Spleen (tissue), 7 donors: ENCODE measurements around the gene IL22RA2.

Experiments used
- POLR2A ChIP-seq, 3 donors: fragments of 450-650 bp; IDR thresholded peaks; one replicate each; pipeline ENCODE4 v1.5.1; 2017; ENCODE audit warnings: antibody characterized with exemption in 3 of 3, mild to moderate bottlenecking in 1 of 3
- POLR2AphosphoS5 ChIP-seq, 3 donors: sonication (generic); formaldehyde crosslinking; IDR thresholded peaks; one replicate each; pipeline ENCODE4 v1.5.1; 2017; ENCODE audit warnings: antibody characterized with exemption in 3 of 3
- TF ChIP-seq, protein P1 (sequence below), 11 experiments: fragments of 200-600 bp in 7 of 11; fragments of 450-650 bp in 4 of 11; sonication (generic) in 4 of 11; IDR thresholded peaks in 8 of 11; conservative IDR thresholded peaks in 3 of 11; 1 replicate in 7 of 11; 2 replicates in 4 of 11; pipeline versions ENCODE4 v1.4.0 to v1.8.0; 2016 to 2021; ENCODE audit warnings: antibody characterized with exemption in 11 of 11, inconsistent platforms in 4 of 11, mild to moderate bottlenecking in 1 of 11
- donor health status: DM: no; HTN: no; CAD: no; lungs with moderate emphysema.
- donor health status: DM: no; HTN: no; CAD: no.
- donor health status: DM: no; HTN: no; CAD: no.

DNA sequence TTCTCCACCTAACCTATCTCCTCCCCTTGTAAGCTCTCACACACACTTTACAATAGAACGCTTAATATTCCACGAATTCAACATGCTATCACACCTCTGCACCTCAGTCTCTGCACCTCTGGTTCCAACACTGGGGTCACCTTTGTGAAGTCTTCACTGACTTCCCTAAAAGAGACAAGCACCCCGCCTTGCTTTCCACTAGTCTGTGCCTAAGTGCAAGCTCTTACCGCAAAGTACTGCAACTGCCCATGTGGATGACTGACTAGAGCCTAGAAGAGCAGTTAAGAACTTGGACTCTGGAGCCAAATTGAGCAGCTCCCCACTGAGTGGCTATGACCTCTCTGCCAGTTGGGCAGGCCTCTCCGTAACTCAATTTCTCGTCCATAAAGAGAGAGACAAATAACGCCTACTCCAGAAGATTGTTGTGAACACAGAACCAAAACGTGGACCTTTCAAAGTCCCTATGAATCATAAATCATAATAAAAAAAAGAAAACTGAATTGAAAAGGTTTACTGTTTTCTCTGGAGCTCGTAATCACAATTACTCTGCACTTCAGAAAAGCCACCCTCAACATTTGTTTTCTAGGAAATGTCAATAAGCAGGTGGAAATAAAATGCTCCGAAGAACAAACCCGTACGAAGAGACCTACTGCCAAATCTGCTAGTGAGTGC, 44.5 kb upstream of the IL22RA2 start:
- TF ChIP-seq, protein P1, sequence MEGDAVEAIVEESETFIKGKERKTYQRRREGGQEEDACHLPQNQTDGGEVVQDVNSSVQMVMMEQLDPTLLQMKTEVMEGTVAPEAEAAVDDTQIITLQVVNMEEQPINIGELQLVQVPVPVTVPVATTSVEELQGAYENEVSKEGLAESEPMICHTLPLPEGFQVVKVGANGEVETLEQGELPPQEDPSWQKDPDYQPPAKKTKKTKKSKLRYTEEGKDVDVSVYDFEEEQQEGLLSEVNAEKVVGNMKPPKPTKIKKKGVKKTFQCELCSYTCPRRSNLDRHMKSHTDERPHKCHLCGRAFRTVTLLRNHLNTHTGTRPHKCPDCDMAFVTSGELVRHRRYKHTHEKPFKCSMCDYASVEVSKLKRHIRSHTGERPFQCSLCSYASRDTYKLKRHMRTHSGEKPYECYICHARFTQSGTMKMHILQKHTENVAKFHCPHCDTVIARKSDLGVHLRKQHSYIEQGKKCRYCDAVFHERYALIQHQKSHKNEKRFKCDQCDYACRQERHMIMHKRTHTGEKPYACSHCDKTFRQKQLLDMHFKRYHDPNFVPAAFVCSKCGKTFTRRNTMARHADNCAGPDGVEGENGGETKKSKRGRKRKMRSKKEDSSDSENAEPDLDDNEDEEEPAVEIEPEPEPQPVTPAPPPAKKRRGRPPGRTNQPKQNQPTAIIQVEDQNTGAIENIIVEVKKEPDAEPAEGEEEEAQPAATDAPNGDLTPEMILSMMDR (IDR thresholded peaks at IDR 0.05 in 8 of 11, conservative IDR thresholded peaks at IDR 0.05 in 3 of 11), result peak in 2 of 11 experiments; percentile 9 to 10
- peak; percentile 15 to 43 (median 17) for TF ChIP-seq POLR2A (IDR thresholded peaks at IDR 0.05)
- TF ChIP-seq POLR2AphosphoS5 (IDR thresholded peaks at IDR 0.05), result peak in 2 of 3 donors; percentile 30 to 73
